Suprapubic skin (tissue), 4 donors: ENCODE results near the gene NFIB.

Source experiments
- POLR2A ChIP-seq, 2 donors: fragments of 450-650 bp; IDR thresholded peaks; one replicate each; pipeline ENCODE4 v1.6.1; 2017; ENCODE audit warnings: antibody characterized with exemption in 2 of 2, mild to moderate bottlenecking in 2 of 2, moderate library complexity in 2 of 2
- POLR2AphosphoS5 ChIP-seq, 3 donors: sonication (generic); formaldehyde crosslinking; IDR thresholded peaks; one replicate each; pipeline ENCODE4 v1.6.1; 2017; ENCODE audit warnings: antibody characterized with exemption in 3 of 3
- TF ChIP-seq, protein P1 (sequence below), 2 donors: fragments of 200-600 bp in 1 of 2; fragments of 450-650 bp in 1 of 2; sonication (generic) in 1 of 2; IDR thresholded peaks; one replicate each; pipeline ENCODE4 v1.5.1; 2016 to 2019; ENCODE audit warnings: antibody characterized with exemption in 2 of 2, mild to moderate bottlenecking in 1 of 2, moderate library complexity in 1 of 2

DNA sequence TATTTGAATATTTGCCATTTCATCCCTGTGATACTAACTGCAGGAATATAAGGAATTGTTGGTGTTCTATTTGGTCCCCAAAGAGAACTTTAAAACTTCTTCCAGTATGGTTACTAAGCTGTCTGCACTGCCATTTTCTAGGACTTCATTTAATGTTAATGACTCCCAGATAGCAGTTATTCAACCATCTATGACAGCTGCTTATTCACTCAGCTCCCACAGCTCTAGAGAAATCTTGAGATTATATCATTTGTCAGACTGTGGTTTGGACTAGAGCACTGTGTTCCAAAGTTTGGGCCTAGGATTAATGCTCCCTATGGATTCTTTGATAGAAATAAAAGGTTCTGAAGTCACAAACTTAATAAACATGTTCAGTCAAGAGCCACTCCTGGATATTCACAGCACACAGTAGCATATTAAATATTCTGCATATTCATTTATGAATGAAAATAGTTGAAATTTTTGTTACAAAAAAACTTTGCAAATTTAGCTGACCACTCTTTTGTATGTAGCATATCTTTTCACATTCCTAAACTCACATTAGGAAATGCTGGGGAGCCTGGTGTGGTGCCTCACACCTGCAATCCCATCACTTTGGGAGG lies 173.7 kb downstream of the NFIB start:
- TF ChIP-seq, protein P1, sequence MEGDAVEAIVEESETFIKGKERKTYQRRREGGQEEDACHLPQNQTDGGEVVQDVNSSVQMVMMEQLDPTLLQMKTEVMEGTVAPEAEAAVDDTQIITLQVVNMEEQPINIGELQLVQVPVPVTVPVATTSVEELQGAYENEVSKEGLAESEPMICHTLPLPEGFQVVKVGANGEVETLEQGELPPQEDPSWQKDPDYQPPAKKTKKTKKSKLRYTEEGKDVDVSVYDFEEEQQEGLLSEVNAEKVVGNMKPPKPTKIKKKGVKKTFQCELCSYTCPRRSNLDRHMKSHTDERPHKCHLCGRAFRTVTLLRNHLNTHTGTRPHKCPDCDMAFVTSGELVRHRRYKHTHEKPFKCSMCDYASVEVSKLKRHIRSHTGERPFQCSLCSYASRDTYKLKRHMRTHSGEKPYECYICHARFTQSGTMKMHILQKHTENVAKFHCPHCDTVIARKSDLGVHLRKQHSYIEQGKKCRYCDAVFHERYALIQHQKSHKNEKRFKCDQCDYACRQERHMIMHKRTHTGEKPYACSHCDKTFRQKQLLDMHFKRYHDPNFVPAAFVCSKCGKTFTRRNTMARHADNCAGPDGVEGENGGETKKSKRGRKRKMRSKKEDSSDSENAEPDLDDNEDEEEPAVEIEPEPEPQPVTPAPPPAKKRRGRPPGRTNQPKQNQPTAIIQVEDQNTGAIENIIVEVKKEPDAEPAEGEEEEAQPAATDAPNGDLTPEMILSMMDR (IDR thresholded peaks at IDR 0.05), result no peak
- TF ChIP-seq POLR2A (IDR thresholded peaks at IDR 0.05) (no peak), POLR2AphosphoS5 (IDR thresholded peaks at IDR 0.05) (no peak)
